Measurements from ENCODE around the gene TGDS.

GRCh38 chr13:94630858-94631257 is 34.9 kb upstream of the TGDS start:
- TF ChIP-seq CTCF (IDR thresholded peaks at IDR 0.05; ENCODE audit: low read length): no peak
- TF ChIP-seq EZH2 (IDR thresholded peaks at IDR 0.05; ENCODE audit: borderline replicate concordance, low read length): no peak

Measured in OCI-LY1 (cell line).